GM21576 (cell line): Measurements from ENCODE around the gene LTO1.
"Not testable (repeated sequence)": the region's sequence is repeated elsewhere in the genome, so short reads cannot be mapped to it uniquely, and the experiment has no call there.

Experiments used
- ATAC-seq: cut with Tn5 transposase; IDR thresholded peaks from one replicate; pipeline ENCODE4 v1.9.1; 2021; ENCODE audit warnings: mild to moderate bottlenecking, moderate library complexity; ENCODE audit not compliant: unreplicated experiment

The LTO1 gene

DNA sequence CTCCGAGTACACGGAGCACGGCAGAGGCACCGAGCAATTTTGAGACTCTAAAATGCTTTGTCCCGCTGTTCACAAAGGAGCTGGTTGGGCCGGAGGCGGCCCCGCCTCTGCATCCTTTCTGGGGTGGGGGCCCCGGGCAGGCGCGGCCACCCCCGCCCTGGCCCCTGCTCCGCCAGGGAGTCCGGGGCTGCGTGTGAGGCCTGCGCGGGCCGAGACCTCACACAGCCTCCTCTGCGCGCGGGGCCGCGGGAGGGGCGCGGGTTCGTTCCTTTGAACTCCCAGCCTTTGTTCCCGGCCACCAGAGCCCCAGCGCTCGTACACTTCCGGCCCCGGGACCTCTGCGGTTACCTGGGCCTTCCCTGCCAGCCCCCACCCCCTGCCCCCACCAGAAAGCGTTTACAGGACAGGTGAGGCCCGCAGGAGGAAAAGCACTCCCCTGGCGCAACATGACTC is 27.1 kb upstream of the LTO1 start:
- no peak for ATAC-seq

DNA sequence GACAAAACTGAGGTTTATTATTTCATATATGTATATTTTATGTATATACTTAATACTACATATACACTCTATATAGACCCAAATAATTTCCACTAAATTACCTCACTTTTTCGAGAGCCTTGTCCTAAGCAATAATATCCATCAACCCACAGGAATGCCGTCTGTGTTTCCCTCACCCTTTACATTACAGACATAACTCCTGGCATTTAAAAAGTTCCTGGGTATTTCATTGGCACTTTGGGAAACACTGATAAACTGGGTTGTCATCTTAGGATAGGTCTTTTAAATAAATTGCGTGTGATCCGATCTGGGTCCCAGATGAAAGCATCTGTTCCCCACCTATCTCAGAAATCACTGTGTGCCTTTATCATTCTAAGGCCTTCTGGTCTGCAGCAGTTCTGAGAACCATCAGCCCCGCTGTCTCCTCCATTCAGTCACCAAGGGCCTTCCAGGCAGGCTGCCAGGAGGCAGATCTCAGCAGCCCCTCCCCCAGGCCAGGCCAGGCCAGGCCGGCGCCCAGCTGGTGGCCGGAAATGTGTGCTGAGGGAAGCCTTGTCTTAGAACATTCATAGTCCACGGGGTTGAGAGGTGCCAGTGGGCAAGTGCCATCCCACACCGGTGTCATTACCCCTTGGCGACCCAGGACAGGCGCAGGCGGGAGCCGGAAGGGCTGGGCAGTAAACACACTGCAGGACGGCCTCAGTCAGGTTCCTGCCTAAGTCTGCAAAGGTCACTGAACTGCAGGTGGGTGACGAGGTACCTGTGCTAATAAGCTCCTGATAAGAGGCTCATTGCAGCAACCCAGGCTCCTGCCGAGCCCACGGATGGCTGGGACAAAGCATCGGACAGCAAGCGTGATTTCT is 25.4 kb upstream of the LTO1 start:
- no peak for ATAC-seq

DNA sequence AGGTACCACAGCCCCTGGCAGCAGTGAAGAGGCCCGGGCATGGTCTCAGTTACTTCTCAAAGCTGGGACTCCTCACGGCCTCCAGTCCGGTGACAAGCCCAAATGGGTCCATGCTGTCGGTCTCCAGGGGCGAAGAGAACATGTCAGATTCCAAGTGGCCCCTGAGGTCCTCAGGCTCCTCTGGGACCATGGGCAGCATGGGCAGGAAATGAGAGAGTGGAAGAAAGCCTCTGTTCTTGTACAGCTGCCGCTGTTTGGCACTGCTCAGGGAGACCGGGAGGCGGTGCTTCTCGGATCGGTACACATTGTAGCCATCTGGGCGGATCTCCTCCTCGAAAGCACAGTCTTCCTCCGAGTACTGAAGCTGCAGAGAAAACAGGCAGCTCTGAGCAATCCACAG is 24.1 kb upstream of the LTO1 start:
- ATAC-seq, result no peak

DNA sequence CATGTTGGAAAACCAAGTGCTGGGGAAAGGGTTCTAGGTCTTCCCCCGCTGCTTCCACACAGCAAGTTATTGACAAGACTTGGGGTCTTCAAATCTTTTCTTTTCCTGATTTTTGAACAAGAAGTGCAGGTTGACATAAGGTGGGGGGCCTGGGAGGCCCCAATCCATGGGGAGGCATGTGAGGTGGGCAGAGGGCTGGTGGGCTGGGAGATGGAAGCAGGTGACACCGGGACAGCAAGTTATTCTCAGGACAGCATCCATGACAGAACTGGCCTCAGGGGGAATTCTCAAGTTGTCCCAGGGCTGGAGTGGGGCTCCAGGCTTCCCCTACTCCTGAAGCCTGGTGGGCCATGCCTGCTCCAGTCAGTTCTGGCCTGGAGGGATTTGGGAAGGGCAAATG is 23.2 kb upstream of the LTO1 start:
- no peak for ATAC-seq

DNA sequence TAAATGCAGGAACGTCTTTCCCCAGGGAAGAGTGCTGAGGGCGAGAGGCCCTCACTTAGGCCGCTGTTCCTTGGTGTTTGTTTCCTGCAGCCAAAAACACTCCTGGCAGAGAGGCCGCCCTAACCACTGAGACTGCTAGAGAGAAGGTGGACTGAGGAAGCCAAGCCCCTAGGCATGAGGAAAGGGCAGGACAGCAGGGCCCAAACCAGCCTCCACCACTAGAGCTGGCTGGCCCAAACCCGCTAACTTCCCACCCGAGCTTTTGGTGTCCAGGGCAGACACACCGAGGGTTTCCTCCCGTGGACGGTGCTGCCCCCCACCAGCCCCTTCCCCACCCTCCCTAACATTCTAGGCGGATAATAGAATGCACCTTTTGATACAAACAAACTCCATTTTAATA is 22.7 kb upstream of the LTO1 start:
- ATAC-seq, result no peak

DNA sequence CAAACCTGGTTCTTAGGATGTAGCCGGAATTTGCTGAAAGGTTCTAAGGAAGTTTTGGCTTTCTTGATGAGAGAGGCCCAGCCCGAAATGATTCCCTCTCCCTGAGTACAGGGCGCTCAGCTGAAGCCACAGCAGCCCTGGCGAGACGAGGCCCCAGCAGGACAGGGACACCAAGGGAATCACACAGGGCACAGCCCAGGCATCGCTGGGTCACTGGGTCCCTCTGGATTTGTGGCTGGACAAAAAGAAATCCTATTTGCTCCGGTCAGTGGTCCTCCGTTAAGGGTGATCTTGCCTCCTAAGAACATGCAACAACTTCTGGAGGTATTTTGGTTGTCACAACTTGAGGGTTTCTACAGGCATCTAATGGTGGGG is 22.3 kb upstream of the LTO1 start:
- ATAC-seq, result no peak

DNA sequence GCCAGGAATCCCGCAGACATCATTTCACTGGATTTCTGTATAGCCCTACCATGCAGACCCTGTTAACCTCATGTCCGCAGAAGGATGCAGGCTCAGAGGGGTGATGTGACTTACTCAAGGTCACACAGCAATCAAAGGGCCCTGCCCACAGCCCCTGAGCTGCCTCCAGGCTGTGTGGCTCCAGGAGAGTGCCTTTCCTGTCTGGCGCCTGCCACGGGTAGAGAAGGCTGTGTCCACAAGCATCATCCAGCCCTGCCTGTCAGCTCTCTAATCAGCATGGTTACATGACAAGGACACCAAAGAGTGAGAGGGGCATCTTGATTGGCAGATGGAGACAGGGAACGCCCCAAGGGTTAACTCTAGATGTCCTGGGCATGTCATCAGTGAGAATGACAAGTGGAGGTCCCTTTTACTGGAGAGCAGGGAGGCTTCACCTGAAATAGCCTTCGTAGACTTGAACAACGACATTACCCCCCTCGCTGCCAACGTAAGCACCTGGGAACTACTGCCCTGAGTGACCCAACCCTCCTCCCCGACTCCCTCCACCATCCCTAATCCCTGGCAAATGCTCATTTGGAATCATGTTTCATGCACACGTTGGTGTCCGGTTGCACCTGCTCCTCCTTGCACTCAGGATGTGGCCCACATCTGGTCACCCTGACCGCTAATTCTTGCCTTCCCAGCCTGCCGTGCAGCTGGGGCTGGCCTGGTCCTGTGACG is 21.8 kb upstream of the LTO1 start:
- no peak for ATAC-seq

DNA sequence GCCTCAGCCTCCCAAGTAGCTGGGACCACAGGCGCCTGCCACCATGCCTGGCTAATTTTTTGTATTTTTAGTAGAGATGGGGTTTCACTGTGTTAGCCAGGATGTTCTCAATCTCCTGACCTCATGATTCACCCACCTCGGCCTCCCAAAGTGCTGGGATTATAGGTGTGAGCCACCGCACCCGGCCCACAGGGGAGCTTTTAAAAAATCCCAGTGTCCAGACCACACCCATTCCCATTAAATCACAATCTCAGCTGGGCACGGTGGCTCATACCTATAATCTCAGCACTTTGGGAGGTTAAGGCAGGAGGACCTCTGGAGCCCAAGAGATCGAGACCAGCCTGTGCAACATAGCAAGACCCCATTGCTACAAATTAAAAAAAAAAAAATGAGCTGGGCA is 20.8 kb upstream of the LTO1 start:
- ATAC-seq, result not testable (repeated sequence)

DNA sequence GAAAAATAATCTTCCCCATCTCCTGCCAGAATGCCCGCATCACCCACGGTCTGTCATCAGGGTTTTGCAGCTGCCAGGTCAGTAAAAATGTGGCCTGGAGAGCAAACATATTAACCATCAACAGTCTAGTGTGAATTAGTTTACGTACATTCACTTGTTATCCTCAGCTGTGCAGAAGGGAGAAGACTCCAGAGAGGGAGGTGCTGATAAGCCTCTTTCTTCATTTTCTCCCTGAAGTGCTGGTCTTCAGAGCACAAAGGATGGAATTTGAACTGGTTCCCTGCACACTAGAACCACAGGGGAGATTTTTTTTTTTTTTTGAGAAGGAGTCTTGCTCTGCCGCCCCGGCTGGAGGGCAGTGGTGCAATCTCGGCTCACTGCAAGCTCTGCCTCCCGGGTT is 20.4 kb upstream of the LTO1 start:
- no peak for ATAC-seq

DNA sequence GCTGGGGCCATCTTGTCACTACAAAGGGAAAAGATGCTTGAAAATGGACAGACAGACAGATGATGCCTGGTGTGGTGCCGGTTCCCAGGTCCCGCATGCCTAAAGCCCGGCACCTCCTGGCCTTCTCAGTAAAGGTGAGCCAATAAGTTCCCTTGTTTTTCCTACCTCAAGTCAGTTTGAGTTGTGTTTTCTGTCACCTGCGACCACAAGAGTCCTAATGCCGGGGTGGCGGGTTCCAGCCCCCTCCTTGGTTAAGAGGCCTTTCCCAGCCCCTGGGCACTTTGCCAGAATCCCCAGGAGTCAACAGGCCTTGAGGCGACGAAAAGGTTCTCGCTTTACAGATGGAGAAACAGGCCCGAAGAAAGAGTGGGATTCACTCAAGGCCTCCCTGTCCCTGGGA is 19.6 kb upstream of the LTO1 start:
- ATAC-seq, result no peak

DNA sequence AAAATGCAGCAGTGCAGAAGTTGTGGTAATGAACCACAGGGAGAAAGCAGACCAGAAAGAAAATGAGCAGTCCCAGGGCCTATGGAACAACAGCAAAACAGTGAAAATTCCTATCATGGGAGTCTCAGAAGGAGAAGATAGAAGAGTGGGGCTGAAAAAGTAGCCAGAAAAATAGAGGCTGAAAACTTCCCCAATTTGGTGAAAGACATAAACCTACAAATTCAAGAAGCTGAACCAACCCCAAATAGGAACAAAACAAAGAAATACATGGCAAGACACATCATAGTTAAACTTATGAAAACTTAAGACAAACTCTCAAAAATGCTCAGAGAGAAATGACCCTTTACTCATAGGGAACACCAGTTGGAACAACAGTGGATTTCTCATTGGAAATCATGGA is 17.3 kb upstream of the LTO1 start:
- no peak for ATAC-seq

DNA sequence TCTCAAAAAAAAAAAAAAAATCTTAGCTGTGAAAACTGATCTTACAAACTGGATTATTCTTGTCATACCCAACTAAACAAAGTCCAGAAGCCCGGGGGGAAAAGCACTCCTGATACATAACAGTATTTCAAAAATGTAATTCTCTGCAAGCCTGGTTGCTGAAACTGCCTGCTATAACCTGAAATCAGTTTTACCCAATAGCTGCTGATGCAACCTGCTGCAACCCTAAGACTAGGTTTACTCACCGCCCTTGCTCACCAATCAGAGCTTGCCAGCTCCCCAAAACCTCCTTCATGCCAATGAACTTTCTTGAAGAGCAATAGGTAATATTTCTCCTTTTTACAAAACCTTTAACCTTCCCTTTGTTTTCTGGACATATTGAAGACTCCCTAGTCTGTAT is 16.3 kb upstream of the LTO1 start:
- no peak for ATAC-seq

DNA sequence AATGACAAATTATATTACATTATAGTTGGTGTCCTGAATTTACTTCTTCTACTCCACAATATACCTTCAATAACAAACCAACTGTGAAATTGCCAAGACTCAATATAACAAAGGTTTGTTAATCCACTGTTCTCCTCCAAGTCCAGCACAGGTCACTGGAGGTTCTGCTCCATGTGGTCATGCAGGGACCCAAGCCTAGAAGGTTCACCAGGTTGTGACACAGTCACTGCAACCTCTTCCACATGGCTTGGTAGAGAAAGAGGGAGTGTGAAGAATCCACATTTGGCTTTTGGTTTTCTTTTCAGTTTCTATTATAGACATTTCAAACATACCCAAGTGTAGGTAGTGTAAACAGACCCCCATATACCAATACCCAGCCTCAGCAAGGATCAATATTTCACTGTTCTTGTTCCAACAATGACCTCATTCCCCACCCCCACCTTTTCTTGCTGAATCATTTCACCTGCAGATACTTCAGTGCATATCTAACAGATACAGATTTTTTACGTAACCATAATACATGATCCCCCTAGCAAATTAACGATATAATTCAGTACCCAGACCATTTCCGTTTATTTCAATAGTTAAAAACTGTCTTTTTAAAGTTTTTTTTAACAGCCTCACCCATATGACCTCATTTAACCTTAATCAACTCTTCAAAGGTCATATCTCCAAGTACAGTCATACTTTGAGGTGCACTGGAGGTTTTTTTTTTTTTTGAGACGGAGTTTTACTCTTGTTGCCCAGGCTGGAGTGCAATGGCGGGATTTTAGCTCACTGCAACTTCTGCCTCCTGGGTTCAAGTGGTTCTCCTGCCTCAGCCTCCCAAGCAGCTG is 14.5 kb upstream of the LTO1 start:
- no peak for ATAC-seq

DNA sequence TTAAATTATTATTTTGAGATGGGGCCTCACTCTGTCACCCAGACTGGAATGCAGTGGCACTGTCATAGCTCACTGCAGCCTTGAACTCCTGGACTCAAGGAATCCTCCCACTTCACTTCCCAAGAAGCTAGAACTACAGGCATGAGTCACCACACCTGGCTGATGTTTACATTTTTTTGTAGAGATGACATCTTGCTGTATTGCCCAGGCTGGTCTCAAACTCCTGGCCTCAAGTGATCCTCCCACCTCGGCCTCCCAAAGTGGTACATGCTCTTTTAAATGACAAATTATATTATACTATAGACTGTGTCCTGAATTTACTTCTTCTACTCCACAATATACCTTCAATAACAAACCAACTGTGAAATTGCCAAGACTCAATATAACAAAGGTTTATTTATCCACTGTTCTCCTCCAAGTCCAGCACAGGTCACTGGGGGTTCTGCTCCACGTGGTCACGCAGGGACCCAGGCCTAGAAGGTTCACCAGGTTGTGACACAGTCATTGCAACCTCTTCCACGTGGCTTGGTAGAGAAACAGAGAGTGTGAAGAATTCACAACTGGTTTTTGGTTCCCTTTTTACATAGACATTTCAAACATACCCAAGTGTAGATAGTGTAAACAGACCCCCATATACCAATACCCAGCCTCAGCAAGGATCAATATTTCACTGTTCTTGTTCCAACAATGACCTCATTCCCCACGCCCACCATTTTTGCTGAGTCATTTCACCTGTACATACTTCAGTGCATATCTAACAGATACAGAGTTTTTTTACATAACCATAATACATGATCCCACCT is 13.0 kb upstream of the LTO1 start:
- not testable (repeated sequence) for ATAC-seq

DNA sequence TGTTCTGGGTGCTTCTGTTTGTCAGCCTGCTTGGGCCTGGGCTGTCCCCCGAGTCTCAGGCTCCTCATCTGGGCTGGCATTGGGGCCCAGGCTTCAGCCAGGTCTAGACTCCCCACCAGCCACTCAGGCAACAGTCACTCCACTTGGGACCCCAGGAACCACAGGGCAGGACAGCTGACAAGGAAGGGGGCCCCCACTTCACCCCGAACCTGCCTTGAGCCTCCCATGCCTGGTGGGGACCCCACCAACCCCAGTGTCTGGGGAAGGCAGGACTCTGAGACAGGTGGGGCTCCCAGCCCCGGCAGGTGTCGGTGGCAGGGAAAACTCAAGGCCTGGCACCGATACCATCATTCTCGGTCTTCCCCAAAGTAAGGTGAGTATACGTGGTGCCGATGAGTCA is 11.7 kb upstream of the LTO1 start:
- no peak for ATAC-seq

DNA sequence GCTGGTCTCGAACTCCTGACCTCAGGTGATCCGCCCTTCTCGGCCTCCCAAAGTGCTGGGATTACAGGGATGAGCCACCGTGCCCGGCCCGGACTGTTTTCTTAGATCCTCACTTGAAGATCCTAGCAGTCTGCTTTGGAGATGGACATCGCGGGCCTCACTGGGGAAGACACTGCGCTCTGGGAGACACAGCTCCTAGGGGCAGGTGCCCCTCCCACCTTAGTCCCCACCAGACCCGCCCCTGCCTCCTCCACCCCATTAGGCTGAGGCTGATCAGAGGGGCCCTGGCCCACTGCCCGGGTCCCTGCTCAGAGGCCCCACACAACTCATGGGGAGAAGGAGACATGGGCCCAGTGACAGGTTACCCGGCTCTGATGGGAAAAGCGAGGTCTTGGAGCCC is 11.3 kb upstream of the LTO1 start:
- no peak for ATAC-seq

DNA sequence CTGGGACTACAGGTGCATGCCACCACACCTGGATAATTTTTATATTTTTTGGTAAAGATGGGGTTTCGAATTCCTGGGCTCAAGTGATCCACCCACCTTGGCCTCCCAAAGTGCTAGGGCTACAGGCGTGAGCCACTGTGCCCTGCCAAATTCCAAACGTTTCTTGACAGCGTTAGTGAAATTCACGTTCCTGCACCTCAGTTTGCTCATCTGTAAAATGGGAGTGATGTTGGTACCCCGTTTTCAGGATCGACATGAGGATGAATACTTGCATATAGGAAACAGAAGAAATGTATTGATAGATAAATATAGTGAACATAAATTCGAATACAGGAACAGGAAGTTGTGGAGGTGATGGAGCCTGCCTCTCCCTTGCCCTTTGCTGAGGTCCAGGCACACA is 10.2 kb upstream of the LTO1 start:
- ATAC-seq, result no peak

DNA sequence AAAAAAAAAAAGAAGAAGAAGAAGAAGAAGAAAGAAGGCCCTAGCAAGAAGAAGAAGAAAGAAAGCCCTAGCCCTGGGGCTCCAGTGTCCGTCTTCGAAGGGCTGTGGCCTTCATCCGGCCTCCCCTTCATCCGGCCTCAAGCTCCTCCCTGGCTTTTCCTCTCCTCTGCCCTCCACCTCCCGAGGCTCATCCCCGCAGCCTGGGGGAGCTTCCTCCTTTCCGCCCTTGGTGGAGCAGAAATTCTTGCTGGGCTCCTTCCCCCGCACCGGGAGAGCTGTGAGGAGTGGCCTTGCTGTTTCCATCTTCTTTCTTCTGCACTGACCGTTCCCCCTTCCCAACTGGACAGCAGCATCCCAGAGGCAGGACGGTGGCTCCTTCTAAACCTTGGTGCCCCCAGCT is 9.5 kb upstream of the LTO1 start:
- ATAC-seq, result no peak

DNA sequence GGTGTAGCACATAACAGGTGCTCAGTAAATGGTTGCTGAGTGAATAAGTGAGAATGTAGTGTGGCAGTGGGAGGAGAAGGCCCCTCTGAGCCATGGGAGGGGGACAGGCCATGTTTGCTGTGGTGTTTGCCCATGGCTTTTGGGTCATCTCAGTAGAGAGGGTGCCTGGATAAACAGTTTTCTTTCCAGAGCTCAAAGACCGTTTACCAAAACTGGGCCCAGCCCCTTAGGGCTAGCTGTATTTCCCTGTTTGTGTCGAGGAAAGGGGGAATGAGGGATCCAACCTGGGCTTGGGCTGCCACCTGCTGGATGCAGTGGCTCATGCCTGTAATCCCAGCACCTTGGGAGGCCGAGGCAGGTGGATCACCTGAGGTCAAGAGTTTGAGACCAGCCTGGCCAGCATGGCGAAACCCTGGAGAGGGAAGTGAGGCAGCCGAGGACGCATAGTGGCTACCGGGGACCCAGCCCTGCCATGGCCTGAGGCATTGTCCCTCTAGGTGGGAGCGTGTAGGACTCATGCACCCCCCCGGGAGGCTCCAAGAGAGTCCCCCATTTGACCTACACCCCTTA is 8.7 kb upstream of the LTO1 start:
- no peak for ATAC-seq

DNA sequence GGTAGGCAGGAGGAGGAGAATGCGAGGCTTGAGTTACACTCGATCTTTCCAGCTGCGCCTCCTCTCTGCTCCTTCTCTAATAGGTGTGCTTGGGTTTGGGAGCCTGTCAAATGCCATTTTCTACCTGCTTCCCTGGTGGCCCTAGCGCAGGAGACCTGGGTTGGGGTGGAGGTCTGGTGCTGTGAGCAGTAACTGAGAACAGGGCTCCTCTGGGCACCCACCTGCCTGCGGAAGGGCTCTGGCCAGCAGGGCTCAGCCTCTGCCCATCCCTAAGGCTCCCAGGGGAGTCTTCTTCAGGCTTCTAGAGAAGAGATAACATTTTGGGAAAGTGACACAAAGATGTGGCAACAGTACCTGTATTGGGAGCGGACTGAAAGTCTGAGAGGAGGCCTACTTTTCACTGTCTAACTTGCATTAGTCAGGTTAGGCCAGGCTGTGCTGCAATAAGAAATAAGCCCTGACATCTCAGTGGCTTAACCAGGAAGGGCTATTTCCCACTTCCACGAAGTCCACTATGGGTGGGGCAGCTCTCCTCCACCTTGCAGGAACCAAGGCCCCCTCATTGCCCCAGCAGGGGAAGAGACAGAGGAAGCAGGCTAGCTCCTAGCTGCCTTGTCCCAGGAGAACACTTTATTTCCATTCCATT is 7.7 kb upstream of the LTO1 start:
- no peak for ATAC-seq
